Measurements from ENCODE around the gene MUC4. TPM values are rescaled to one million over a fixed set of nuclear protein-coding genes. Genes with fewer than 3 reads are reported as not detected.
"Not testable (repeated sequence)": the region's sequence is repeated elsewhere in the genome, so short reads cannot be mapped to it uniquely, and the experiment has no call there.

Gene MUC4
- total RNA-seq, 1 donor from 2014 or later, result 1.1 TPM

DNA sequence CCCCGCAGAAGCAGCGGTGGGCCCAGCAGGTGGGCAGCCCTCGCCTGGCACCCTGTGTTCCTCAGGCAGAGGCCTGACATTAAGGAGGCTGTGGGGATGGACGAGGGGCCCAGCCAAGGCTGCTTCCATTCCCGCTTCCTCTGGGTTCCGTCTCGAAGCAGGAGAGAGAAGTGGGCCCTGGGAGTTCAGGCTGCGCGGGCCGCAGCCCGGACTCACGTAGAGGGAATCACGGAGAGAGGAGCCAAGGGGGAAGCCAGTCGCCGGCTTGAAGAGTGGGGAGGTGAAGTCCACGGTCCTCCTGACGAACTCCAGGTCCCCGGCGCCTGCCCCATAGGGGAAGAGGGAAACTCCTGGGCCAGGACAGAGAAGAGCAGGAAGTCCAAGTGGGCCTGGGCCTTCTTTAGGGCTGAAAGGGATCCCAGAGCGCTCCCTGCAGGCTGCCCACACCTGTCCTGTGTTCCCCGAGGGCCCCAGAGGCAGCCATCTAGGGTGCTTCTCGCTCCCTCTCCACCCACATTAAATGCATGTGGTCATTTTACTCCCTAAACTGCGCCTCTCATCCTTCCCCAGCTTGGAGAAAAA, 37.7 kb downstream of the MUC4 start:
- no peaks in the 10 kb centered on the region for H3K27me3 ChIP-seq
- no peaks in the 10 kb centered on the region for H3K36me3 ChIP-seq
- no peaks in the 10 kb centered on the region for H3K4me1 ChIP-seq
- no peaks in the 10 kb centered on the region for H3K9me3 ChIP-seq
- H3K4me3 ChIP-seq, result no peak overlapping the region
- intact Hi-C loops (cut with DNase I), result no loop called here
- DNase-seq (peak; percentile 51), ATAC-seq (no peak)
- TF ChIP-seq, protein P1, sequence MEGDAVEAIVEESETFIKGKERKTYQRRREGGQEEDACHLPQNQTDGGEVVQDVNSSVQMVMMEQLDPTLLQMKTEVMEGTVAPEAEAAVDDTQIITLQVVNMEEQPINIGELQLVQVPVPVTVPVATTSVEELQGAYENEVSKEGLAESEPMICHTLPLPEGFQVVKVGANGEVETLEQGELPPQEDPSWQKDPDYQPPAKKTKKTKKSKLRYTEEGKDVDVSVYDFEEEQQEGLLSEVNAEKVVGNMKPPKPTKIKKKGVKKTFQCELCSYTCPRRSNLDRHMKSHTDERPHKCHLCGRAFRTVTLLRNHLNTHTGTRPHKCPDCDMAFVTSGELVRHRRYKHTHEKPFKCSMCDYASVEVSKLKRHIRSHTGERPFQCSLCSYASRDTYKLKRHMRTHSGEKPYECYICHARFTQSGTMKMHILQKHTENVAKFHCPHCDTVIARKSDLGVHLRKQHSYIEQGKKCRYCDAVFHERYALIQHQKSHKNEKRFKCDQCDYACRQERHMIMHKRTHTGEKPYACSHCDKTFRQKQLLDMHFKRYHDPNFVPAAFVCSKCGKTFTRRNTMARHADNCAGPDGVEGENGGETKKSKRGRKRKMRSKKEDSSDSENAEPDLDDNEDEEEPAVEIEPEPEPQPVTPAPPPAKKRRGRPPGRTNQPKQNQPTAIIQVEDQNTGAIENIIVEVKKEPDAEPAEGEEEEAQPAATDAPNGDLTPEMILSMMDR (IDR thresholded peaks at IDR 0.05), result no peak
- H3K27ac ChIP-seq, result no peak overlapping the region

DNA sequence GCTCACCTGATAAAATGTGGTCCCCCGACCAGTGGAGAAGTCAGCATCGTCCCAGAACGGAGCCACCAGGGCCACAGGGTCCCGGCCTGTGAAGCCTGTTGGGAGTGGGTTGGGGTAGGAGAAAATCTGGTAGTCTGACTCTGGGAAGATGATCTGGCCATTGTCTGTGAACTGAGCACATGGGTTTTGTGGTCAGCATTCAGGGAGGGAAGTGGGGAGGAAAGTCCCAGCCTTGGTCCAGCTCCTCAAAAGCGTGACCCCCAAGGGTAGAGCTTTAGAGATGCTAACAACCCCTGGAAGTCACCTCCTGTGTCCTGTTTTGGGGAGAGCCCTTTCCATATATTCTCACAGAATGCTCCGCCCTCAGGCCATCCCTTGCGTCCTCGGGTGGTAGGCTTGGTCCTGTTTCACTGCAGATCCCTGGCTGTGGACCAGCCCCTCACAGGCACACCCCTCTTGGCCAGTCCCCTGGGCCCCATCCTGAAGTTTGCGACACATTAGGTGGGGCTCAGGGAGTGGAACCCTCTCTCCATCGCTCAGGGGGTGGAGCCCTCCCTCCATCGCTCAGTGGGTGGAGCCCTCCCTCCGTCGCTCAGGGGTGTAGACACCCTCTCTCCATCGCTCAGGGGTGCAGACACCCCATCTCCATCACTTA, 40.0 kb downstream of the MUC4 start:
- intact Hi-C loops (cut with DNase I), result no loop called here
- Histone ChIP-seq H3K27me3 (no peaks in the 10 kb centered on the region), H3K36me3 (no peaks in the 10 kb centered on the region), H3K27ac (no peak overlapping the region), H3K4me3 (no peak overlapping the region), H3K4me1 (no peaks in the 10 kb centered on the region), H3K9me3 (no peaks in the 10 kb centered on the region)
- DNase-seq, result peak; percentile 38
- no peak for ATAC-seq
- TF ChIP-seq, protein P1 (IDR thresholded peaks at IDR 0.05), result no peak

- H3K36me3 ChIP-seq; H3K9me3 ChIP-seq; intact Hi-C loops (cut with DNase I); H3K27ac ChIP-seq; ATAC-seq; H3K4me3 ChIP-seq; H3K27me3 ChIP-seq; H3K4me1 ChIP-seq: not testable (repeated sequence)
- peak; percentile 55 for DNase-seq
These were observed 40.7 kb downstream of the MUC4 start for GRCh38 chr3:195770841-195771645.

- DNase-seq (peak; percentile 39), ATAC-seq (no peak)
- H3K9me3 ChIP-seq, result no peaks in the 10 kb centered on the region
- H3K27ac ChIP-seq, result no peak overlapping the region
- no peak overlapping the region for H3K4me3 ChIP-seq
- no peaks in the 10 kb centered on the region for H3K4me1 ChIP-seq
- intact Hi-C loops (cut with DNase I), result no loop called here
- peaks cover 11% of the 10 kb centered on the region for H3K27me3 ChIP-seq
- H3K36me3 ChIP-seq, result no peaks in the 10 kb centered on the region
- TF ChIP-seq, protein P1 (IDR thresholded peaks at IDR 0.05), result no peak
These were observed 41.5 kb downstream of the MUC4 start for GRCh38 chr3:195770081-195770840.

GRCh38 chr3:195769551-195769950, 42.2 kb downstream of the MUC4 start:
- intact Hi-C loops (cut with DNase I), result no loop called here
- H3K4me1 ChIP-seq, result no peaks in the 10 kb centered on the region
- TF ChIP-seq, protein P1 (IDR thresholded peaks at IDR 0.05), result no peak
- ATAC-seq (no peak), DNase-seq (peak; percentile 27)
- peaks cover 12% of the 10 kb centered on the region for H3K27me3 ChIP-seq
- no peak overlapping the region for H3K4me3 ChIP-seq
- H3K9me3 ChIP-seq, result no peaks in the 10 kb centered on the region
- no peak overlapping the region for H3K27ac ChIP-seq
- no peaks in the 10 kb centered on the region for H3K36me3 ChIP-seq
